HG03060 (cell line): Measurements from ENCODE around the gene SPR.

Source experiments
- ATAC-seq: cut with Tn5 transposase; IDR thresholded peaks from one replicate; pipeline ENCODE4 v1.9.1; 2021; ENCODE audit warnings: low read depth, moderate number of reproducible peaks; ENCODE audit not compliant: unreplicated experiment

Gene SPR

DNA sequence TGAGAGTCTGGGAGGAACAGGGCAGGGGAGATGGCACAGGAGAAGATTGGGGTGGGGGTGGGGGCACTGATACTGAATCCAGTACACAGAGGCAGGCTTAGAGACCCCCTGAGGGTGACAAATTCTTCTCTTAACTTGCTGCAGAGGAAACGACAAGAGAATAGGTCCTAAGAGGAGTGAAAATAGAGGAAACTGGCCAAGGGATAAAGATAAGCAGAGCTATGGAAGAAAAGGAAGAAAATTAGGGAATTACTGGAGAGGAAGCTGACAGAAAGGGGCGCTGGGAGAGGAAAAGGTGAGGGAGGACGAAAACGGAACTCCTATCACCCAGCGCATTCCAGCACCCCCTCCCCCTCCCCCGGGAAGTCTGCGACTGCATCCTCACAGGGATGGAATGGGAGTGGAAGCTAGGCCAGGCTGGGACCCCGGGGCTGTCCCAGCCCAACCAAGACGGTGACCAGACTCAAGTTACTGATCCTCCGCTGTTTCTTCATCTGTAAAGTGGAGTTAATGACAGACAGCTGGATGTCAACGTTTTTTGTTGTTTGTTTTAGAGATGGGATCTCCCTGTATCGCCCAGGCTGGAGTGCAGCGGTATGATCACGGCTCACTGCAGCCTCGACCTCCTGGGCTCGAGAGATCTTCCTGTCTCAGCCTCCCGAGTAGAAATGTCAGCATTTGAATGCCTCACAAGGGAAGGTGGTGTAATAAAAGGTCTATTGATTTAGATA, 27.5 kb downstream of the SPR start:
- ATAC-seq = no peak

- ATAC-seq = no peak
Observed at GRCh38 chr2:72915320-72915906, 28.2 kb downstream of the SPR start.

GRCh38 chr2:72915907-72916742, 28.9 kb downstream of the SPR start:
- ATAC-seq = no peak

GRCh38 chr2:72916743-72917137, 29.5 kb downstream of the SPR start:
- no peak for ATAC-seq

- no peak for ATAC-seq
Observed at GRCh38 chr2:72917138-72917876, 30.1 kb downstream of the SPR start, which contains the start of gene EMX1. Gene EMX1, plus strand, starts transcription at chr2:72917519. Its CDS starts 334 bp downstream, at chr2:72917853.

DNA sequence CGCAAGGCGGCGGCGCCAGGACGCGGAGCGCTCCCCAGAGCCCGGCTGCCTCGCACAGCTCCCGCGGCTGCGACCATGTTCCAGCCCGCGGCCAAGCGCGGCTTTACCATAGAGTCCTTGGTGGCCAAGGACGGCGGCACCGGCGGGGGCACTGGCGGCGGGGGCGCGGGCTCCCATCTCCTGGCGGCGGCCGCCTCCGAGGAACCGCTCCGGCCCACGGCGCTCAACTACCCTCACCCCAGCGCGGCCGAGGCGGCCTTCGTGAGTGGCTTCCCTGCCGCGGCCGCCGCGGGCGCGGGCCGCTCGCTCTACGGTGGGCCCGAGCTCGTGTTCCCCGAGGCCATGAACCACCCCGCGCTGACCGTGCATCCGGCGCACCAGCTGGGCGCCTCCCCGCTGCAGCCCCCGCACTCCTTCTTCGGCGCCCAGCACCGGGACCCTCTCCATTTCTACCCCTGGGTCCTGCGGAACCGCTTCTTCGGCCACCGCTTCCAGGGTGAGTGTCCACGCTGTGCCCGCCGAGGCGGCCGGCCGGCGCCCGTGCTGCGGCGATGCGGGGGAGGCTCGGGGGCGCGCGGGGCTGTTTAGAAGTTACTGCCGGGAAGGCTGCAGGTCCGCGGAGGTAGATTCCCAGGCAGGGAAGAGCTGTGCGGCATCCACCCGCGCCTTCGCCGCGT, 30.8 kb downstream of the SPR start:
- no peak for ATAC-seq

GRCh38 chr2:72919414-72920317, 32.5 kb downstream of the SPR start:
- ATAC-seq = no peak

- no peak for ATAC-seq
Observed at GRCh38 chr2:72920318-72921087, 33.3 kb downstream of the SPR start.

GRCh38 chr2:72921088-72921851, 34.1 kb downstream of the SPR start:
- no peak for ATAC-seq

DNA sequence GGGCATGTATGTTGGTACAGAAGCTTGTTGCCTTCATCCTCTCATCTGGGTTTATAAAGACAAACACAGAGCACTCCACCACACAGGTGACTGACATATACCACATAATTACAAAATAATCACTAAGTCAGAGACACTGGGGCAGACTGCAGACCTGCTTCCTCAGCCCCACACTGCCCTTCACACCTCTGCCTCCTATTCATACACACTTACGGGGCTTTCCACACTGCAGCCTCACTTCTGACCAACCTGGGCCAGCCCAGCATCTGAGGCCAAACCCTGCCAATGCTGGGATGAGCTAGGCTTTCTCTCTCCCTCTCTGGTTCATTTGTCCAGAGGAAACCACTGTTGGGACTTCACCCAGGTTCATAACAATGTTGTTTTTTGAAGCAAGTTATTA, 34.6 kb downstream of the SPR start:
- ATAC-seq = no peak

DNA sequence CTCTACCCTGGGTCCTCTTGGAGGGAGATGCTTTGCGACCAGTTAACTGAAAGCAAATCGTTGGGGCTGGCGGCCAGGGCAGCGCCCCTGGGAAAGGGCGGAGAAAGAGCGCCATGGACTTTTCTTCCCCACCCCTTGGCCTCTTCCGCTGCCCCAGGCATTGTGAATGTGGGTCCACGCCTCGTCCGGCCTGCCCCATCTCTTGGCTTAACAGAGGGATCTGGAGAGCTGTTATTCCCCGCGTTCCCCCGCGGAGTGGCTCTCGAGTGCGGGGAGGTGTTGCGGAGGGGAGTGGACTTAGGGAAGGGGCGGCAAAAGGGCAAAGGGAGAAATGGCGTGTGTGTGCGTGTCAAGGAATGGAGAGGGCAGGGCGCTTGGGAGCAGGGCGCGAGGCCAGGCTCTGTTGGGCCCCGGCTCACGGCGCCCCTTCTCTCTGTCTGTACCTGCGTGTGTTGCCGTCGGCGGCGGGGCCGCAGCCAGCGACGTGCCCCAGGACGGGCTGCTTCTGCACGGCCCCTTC, 36.7 kb downstream of the SPR start:
- no peak for ATAC-seq

- no peak for ATAC-seq
Observed at GRCh38 chr2:72924353-72925240, 37.4 kb downstream of the SPR start.

DNA sequence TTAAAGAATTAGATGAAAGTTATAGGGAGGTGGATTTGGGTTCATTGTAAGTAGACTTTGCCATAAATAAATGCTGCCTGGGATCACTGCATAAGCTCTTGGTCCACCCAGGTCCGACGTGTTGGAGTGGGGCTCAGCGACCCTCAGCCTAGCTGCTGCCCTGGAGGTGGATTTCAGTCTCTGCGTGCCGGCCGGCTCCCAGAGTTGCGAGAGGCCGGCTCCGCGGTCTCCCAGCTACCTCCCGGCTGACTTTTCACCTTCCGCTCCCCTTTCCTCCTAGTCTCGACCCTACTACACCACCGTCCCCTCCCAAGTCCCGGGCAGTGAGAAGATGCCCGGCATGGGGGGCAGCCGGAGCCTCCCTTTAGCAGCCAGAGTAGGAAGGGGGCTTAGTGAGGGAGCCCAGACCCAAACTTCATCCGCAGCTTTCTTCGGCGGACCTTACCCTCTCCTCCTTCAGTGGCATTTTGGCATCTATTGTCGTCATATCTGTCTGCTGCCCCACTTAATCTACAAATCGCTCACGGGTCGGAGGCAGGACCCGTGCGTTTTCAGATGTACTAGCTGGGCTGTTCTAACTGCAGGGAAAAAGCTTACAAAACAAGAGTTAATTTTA, 38.2 kb downstream of the SPR start:
- ATAC-seq = no peak

DNA sequence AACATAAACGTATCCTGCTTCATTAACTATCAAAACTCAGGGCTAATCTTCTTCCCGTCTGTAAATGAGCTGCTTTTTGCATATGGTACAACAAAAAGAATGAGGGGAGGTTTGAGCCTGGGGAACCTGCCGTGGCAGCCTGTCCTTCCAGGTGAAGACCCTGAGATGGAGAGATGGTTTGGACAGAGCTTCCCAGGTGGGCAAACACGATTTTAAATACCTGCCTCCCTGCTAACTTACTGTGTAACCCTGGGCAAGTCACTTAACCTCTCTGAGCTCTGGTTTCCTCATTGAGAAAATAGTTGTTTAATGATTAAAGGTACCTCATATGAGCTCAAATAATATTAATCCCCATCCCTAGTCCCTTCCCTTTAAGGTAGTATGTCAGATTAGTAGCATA, 39.2 kb downstream of the SPR start:
- ATAC-seq = no peak

GRCh38 chr2:72926811-72927465, 39.7 kb downstream of the SPR start:
- ATAC-seq = no peak
